HG03457 (cell line): ENCODE measurements around the gene C10orf53.
"Not testable (repeated sequence)": the region's sequence is repeated elsewhere in the genome, so short reads cannot be mapped to it uniquely, and the experiment has no call there.

Experiments used
- ATAC-seq: cut with Tn5 transposase; IDR thresholded peaks from one replicate; pipeline ENCODE4 v1.9.1; 2021; ENCODE audit warnings: moderate number of reproducible peaks; ENCODE audit not compliant: unreplicated experiment

C10orf53 gene

GRCh38 chr10:49686651-49687050 is 7.2 kb downstream of the C10orf53 start:
- no peak for ATAC-seq

- no peak for ATAC-seq
Measured at GRCh38 chr10:49688261-49688846, 8.9 kb downstream of the C10orf53 start.

DNA sequence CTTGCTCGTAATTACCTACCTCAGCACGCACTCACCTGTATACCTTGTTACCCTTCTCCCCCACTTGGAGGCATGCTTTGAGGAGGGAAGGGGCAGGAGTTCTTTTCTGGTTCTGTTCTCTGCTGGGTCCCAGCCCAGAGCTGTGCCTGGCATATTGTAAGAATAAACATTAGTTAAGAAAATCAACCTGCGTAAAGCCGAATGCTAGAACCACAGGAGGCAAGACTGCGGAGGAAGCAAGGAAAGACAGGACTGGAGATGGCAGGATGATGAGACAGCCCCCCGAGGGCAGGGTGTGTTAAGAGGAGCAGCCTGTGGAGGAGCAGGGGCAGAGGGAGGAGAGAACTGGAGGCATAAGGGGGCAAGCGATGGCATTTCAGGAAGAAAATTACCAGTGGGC is 9.5 kb downstream of the C10orf53 start:
- ATAC-seq: no peak

DNA sequence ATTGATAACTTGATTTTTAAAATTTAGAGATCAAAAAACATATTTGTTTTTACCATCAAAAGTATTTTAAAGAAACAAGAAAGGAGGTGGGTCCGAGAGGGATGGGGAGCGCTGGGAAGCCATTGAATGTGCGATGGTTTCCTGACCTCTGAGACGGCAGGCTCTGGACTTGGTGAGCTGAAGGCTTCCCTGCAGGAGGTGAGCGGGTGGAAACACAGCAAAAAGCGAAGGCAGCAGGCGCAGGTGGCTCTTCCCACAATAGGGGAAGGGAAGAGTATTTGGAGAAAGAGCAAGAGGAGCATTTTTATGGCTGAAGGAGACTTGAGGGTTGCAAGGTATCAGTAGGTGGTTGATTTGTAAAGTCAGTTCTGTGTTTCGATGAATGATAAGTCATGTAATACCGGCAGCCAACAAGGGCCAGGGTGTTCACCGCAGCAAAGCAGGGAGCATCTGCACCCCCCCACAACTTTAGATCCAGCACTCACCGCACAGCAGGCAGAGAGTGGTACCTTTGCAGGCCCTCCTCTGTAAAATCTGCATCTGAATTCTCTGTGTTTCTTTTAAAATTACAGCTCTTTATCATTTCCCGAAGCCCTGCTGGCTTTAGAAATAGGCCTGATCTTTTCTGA is 10.5 kb downstream of the C10orf53 start:
- no peak for ATAC-seq

GRCh38 chr10:49690698-49691356 is 11.4 kb downstream of the C10orf53 start:
- ATAC-seq: no peak

- no peak for ATAC-seq
Measured at GRCh38 chr10:49691588-49691987, 12.1 kb downstream of the C10orf53 start.

DNA sequence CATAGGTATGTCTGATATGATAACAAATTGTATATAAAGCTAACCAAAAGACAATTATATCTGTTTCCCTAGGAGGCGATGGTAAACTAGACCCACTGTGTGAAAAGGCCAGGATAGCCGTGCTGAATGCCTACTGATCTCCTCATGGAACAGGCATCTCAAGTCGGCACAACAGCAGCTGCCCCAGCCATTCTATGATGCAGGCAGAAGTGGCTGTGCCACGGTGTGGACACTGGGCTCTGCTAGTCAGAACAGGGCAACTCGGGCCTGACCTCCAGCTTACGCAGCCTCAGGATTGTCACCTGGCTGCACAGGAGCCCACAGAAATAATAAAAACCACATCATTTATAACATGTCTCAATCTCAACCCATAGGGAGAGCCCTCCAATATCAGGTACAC is 15.0 kb downstream of the C10orf53 start:
- no peak for ATAC-seq

GRCh38 chr10:49696311-49696710 is 16.9 kb downstream of the C10orf53 start:
- ATAC-seq: no peak

DNA sequence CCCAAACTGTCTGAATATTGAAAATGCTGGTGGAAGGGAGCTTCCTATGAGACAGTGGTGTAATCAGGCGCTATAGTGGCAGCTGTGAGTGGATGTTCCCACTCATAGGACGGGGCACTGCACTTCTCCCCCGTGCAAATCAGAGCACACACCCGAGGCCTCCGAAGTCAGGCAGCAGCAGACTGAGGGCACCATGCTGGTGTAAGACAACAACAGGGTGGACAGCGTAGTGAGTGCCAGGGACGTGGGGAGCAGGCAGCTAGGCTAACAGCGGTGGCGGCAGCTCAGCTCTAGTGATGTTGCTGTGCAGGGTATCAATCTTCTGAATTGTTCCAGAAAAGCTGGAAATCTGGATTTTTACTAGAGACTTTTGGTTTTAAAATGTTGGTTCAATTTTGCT is 19.2 kb downstream of the C10orf53 start:
- ATAC-seq: no peak

- ATAC-seq: no peak
Measured at GRCh38 chr10:49700211-49700610, 20.8 kb downstream of the C10orf53 start.

GRCh38 chr10:49700997-49701396 is 21.5 kb downstream of the C10orf53 start:
- no peak for ATAC-seq

DNA sequence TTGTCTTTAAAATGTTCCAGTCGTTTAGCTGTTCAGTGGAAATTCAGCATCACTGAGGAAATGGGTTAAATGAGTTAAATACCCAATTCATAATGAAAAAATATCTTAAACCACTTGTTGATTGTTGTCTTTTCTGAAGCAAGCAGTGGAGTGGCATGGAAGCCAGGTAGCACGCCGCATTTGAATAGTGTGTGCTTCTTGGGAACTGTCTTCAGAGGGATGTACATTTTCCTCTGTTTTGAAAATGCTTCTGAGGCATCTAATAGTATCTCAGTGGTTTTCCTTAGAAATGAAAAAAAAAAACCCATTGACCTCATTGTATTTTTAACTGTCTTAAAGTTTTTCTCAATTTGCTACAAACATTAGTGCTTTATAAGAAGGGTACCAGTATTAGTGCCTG is 28.1 kb downstream of the C10orf53 start:
- no peak for ATAC-seq

DNA sequence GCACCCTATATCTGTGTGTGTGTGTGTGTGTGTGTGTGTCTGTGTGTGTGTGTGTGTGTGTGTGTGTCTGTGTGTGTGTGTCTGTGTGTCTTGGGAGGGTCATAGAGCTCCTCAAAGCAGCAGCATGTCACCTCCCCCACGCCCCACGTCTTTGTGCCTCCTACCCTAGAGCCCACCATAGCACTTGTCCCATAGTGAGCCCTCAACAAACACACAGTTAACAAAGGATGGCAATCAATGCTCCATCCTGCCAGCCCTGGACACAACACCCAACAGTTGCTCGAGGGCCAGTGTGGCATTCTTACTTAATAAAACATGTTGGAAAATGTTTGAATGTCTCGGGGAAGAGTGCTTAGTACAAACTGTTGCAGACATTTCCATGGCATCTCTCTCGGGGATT is 30.5 kb downstream of the C10orf53 start:
- ATAC-seq: no peak

- no peak for ATAC-seq
Measured at GRCh38 chr10:49710966-49711365, 31.5 kb downstream of the C10orf53 start.

GRCh38 chr10:49711481-49711880 is 32.0 kb downstream of the C10orf53 start:
- no peak for ATAC-seq

DNA sequence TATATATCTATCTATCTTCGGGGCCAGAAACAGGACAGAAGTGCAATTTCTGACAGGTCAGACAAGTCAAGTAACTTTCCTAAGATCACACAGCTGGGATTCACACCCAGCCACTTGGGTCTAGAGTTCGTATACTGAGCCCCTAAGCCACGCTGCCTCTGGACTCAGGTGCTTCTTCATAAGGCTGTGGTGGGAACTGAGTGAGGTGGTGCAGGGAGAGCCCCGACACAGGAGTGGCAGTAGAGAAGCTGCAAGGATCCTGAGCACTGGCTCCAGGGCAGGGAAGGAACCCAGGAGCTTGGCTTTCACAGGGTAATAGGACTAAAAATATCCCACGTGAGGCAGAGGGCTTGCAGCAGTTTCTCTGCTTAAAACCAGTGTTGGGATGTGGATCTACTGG is 33.8 kb downstream of the C10orf53 start:
- no peak for ATAC-seq

- not testable (repeated sequence) for ATAC-seq
Measured at GRCh38 chr10:49715157-49715556, 35.7 kb downstream of the C10orf53 start.

- no peak for ATAC-seq
Measured at GRCh38 chr10:49726593-49726992, 47.1 kb downstream of the C10orf53 start.

DNA sequence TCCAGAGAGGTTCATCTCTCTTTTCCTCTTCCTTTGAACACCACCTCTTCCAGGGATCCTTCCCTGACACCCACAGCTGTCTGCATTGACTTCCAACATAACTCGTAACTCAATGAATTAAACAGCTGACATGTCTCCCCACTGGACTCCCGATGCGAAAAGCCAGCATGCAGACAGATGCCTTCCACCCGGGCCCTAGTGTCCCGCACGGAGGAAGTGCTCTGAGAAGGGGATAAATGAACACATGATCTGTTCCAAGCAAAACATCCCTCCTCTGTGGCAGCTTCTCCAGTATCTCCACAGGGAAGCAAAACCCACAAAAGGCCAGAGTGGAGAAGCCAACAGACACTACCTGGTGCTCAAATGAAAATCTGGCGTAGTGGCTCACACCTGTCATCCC is 54.4 kb downstream of the C10orf53 start:
- ATAC-seq: no peak

DNA sequence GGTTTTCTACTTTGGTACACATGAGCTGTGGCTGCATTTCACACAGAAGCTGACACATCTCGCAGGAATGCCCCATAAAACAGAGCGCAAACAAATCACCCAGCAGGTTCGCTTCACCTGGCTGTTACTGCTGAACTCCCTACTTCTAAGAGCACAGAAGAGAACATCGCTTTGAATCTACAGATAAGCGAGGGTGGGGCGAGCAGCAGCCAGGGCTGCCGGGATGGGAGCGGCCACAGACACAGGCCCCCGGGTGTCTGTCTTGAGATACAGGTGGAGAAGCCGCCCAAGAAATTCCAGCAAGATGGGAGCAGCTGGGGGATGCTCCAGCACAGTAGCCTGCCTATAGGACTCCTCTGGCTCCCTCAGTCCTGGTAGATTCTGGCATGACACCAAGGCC is 55.2 kb downstream of the C10orf53 start:
- ATAC-seq: no peak

DNA sequence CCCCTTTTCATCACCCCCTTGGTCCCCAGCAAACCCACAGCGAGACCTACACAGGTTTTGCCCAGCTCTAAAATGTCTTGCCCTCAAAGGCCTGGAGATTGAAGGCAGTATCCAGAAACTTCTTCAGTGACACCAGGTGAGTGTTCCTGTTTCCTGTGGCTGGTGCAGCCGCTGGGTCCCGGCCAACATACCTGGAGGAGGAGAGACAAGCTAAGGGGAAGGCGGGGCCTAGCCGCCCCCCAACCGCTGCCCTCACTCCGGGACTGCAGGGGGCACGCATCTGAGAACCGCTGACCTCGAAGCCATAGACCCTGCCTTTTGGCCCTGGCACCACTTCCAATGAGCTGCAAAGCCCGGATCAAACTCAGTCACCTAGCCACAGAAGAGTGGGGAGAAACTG is 55.7 kb downstream of the C10orf53 start:
- no peak for ATAC-seq

GRCh38 chr10:49735848-49736563 is 56.6 kb downstream of the C10orf53 start:
- ATAC-seq: no peak
